ENCODE results near the gene RNF187. TPM values are rescaled to one million over a fixed set of nuclear protein-coding genes. Genes with fewer than 3 reads are reported as not detected.

RNF187 gene
- total and polyA plus RNA-seq, 2 donors from 2014 or later = 85.2 to 137 TPM

GRCh38 chr1:228450200-228450599 is 37.0 kb upstream of the RNF187 start:
- TF ChIP-seq CTCF (IDR thresholded peaks at IDR 0.05; ENCODE audit: borderline replicate concordance, extremely low read depth, insufficient read depth) = no peak
- intact Hi-C loops (cut with DNase I) = no loop called here
- Histone ChIP-seq H3K27ac (ENCODE audit: low read depth in 2 of 2, low read length in 2 of 2) (no peak overlapping the region), H3K36me3 (ENCODE audit: control insufficient read depth in 2 of 3, insufficient read depth in 3 of 3, low read length in 3 of 3) (no peaks in the 10 kb centered on the region), H3K27me3 (ENCODE audit: control insufficient read depth, insufficient read depth, low read length) (peaks cover 2% of the 10 kb centered on the region), H3K4me3 (ENCODE audit: low read length in 3 of 3) (no peak overlapping the region), H3K9ac (ENCODE audit: low read length in 3 of 3) (no peak overlapping the region), H3K9me3 (ENCODE audit: control insufficient read depth in 2 of 3, insufficient read depth in 1 of 3, low read length in 3 of 3) (no peaks in the 10 kb centered on the region), H3K4me1 (ENCODE audit: control insufficient read depth in 2 of 3, insufficient read depth in 2 of 3, low read depth in 1 of 3, low read length in 3 of 3) (peaks cover 0 to 3% (median 0%) of the 10 kb centered on the region in 3 donors)
- DNase-seq (no peak), FAIRE-seq (no peak)

DNA sequence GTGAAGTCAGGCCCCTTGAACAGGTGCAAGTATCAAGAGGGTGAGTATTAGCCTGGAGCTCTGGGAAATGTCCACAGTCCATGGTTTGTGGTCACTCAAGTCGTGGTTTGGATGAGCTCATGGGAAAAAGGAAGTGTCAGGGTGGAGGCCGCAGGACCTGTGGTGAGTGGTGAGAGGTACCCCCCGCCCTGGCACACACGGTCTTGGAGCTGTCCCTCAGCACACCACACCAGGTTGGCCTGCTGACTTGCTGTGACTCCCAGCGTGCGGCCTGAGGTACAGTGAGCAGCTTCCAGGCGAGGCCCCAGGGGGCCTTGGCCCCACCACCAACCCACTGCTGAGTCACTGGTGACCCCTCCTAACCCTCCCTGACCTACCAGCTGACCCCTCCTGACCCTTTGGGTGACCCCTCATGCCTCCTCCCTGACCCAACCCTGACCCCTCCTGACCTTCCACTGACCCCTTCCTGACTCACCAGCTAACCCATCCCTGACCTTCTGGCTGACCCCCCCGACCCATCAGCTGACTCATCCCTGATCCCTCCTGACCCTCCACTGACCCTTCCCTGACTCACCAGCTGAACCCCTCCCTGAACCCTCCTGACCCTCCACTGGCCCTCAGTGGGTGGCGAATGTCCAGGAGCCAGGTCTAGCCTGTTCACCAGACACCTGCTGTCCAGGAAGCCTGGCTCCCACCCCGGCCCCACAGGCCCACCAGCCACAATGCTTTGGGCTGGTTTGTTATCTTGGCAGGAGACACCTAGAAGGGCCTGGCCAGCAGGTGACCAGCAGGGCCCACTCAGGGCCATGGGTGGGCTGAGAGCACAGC is 34.8 kb upstream of the RNF187 start:
- DNase-seq = no peak
- H3K27me3 ChIP-seq (ENCODE audit: control insufficient read depth, insufficient read depth, low read length) = no peaks in the 10 kb centered on the region
- H3K9me3 ChIP-seq (ENCODE audit: control insufficient read depth in 2 of 3, insufficient read depth in 1 of 3, low read length in 3 of 3) = no peaks in the 10 kb centered on the region
- no peak for FAIRE-seq
- no peaks in the 10 kb centered on the region for H3K36me3 ChIP-seq (ENCODE audit: control insufficient read depth in 2 of 3, insufficient read depth in 3 of 3, low read length in 3 of 3)
- H3K27ac ChIP-seq (ENCODE audit: low read depth in 2 of 2, low read length in 2 of 2) = no peak overlapping the region
- H3K4me1 ChIP-seq (ENCODE audit: control insufficient read depth in 2 of 3, insufficient read depth in 2 of 3, low read depth in 1 of 3, low read length in 3 of 3) = no peaks in the 10 kb centered on the region
- intact Hi-C loops (cut with DNase I) = no loop called here
- H3K9ac ChIP-seq (ENCODE audit: low read length in 3 of 3) = no peak overlapping the region
- TF ChIP-seq CTCF (IDR thresholded peaks at IDR 0.05; ENCODE audit: borderline replicate concordance, extremely low read depth, insufficient read depth) = no peak
- H3K4me3 ChIP-seq (ENCODE audit: low read length in 3 of 3) = no peak overlapping the region

DNA sequence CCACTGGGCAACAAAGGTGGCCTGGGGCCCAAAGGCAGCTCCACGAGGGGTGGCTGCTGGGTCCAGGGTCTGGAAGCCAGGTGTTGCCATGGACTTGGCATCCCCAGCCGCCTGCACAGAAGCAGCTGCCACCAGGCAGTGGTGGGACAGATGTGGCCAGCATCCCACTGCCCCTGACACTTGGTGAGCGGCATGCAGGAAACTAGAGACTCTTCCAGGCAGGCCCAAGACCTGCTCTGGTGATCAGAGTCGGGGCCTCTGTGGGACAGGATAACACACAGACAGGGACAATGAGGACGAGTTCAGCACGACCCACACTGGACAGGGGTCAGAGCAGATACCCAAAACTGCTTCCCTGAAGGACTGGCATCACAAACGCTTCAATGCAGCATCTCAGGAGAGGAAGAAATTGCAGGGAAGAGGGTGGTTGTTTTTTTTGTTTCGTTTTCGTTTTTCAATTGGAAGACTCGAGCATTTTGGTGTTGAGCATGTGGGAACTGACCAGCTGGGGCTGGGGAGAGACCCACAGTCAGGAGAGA is 34.1 kb upstream of the RNF187 start:
- no peaks in the 10 kb centered on the region for H3K36me3 ChIP-seq (ENCODE audit: control insufficient read depth in 2 of 3, insufficient read depth in 3 of 3, low read length in 3 of 3)
- no peak overlapping the region for H3K27ac ChIP-seq (ENCODE audit: low read depth in 2 of 2, low read length in 2 of 2)
- TF ChIP-seq CTCF (IDR thresholded peaks at IDR 0.05; ENCODE audit: borderline replicate concordance, extremely low read depth, insufficient read depth) = no peak
- H3K4me1 ChIP-seq (ENCODE audit: control insufficient read depth in 2 of 3, insufficient read depth in 2 of 3, low read depth in 1 of 3, low read length in 3 of 3) = no peaks in the 10 kb centered on the region
- FAIRE-seq (no peak), DNase-seq (no peak)
- no peaks in the 10 kb centered on the region for H3K27me3 ChIP-seq (ENCODE audit: control insufficient read depth, insufficient read depth, low read length)
- no peaks in the 10 kb centered on the region for H3K9me3 ChIP-seq (ENCODE audit: control insufficient read depth in 2 of 3, insufficient read depth in 1 of 3, low read length in 3 of 3)
- intact Hi-C loops (cut with DNase I) = no loop called here
- H3K9ac ChIP-seq (ENCODE audit: low read length in 3 of 3) = no peak overlapping the region
- H3K4me3 ChIP-seq (ENCODE audit: low read length in 3 of 3) = no peak overlapping the region
